HG03575 (cell line): Measurements from ENCODE around the gene PTPN7.
"Not testable (repeated sequence)": the region's sequence is repeated elsewhere in the genome, so short reads cannot be mapped to it uniquely, and the experiment has no call there.

ENCODE experiments used
- ATAC-seq: cut with Tn5 transposase; IDR thresholded peaks from one replicate; pipeline ENCODE4 v1.9.1; 2021; ENCODE audit not compliant: unreplicated experiment, insufficient number of reproducible peaks, low FRiP score; ENCODE audit errors: extremely low read depth

The PTPN7 gene

GRCh38 chr1:202121006-202121405, 39.4 kb downstream of the PTPN7 start:
- no peak for ATAC-seq

DNA sequence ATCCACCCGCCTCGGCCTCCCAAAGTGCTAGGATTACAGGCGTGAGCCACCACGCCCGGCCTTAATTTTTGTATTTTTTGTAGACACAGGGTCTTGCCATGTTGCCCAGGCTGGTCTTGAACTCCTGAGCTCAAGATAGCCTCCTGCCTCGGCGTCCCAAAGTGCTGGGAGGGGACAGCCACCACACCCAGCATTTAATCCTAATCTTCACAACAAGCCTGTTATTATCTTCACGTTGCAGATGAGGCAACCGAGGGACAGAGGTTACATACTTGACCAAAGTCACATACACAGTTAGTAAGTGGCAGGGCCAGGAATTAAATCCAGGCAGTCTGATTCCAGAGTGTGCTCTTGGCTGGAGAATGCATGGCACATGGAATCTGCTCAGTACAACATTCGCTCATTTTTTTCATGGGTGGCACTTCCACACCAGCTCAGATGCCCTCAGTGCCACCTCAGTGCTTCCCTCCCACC, 42.5 kb downstream of the PTPN7 start:
- no peak for ATAC-seq

GRCh38 chr1:202116287-202116686, 44.1 kb downstream of the PTPN7 start:
- no peak for ATAC-seq

DNA sequence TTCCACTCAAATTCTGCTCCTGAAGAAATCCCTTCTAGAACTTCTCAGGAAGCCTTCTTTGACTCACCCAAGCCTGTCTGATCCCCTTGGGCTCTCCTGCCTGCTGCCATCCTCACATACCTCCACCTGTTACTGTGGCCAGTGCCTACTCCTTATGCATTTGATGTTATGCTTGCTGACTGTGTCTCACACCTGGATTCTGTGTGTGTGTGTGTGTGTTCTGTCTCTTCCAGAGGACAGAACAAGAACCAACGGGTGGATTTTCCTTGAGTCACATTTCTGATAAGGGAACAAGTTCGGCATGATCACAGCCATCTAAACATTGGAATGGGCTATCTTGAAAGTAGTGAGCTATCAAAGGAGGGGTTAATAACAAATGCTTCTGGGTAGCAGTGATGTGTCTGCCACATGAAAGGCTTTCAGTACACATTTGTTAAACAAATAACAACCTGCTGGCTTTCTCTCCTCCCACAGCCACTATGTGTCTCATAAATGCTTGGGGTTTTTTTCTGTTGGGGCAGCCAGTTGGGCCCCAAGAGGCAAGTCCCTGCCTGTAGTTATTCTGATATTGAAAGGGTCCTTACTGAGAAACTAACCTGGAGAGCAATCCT, 46.6 kb downstream of the PTPN7 start:
- no peak for ATAC-seq

GRCh38 chr1:202112859-202113689, 47.3 kb downstream of the PTPN7 start:
- ATAC-seq = no peak

GRCh38 chr1:202111589-202111988, 48.8 kb downstream of the PTPN7 start:
- ATAC-seq = not testable (repeated sequence)

DNA sequence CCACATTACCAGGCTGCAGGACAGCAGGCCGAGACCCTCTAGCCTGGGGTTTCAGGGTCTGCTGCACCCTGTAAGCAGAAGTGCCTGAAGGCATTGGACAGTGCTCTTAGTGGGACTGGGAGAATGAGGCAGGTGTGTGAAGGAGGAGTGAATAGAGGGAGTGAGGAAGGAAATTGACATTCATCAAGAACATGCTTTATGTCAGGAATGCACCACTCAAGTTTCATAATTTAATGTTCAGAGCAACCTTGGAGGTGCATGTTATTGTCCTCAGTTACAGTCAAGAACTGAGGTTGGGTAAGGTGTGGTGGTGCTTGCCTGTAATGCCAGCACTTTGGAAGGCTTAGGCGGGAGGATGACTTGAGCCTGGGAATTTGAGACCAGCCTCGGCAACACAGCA, 49.4 kb downstream of the PTPN7 start:
- no peak for ATAC-seq

DNA sequence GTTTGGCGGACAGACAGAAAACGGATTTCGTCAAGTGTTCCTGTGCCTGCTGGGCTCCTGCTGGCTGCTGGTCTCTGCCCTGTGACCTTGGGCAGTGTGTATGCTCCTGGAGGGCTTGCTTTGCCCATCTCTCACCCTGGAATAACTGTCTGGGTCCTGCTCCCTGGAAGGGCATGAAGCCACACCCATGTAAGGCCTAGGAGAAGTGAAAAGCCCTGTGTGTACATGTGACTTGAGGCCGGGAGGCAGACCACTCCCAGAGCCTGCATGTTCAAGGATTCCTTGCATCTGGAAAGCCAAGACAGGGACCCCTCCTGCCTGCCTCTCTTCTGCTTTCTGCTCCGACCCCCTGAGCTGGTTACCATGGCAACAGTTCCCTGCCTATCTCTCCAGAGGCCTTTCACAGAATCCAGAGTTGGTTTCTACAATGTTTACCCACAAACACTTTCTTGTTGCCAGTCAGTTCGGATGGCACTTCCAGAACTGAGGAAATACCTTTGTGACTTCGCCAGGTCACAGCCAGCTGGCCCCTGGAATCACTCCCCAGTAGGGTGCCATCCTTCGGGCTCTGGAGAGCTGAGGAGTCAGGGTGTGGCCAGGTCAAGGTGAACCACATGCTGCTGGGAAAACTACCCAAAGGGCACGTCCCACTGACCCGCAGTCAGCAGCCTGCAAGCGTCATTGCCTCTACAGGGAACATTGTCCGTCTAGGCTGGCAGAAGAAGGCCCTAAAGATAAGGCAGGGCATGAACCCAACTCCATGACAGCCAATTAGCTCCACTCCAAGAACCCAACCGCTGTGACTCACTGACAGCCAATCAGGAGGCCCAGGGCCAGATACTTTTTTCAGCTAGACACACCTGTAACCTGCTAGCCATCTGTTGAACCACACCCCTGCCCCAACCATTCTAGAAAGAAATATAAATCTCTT, 52.3 kb downstream of the PTPN7 start:
- ATAC-seq = no peak

GRCh38 chr1:202107321-202107761, 53.1 kb downstream of the PTPN7 start:
- no peak for ATAC-seq

DNA sequence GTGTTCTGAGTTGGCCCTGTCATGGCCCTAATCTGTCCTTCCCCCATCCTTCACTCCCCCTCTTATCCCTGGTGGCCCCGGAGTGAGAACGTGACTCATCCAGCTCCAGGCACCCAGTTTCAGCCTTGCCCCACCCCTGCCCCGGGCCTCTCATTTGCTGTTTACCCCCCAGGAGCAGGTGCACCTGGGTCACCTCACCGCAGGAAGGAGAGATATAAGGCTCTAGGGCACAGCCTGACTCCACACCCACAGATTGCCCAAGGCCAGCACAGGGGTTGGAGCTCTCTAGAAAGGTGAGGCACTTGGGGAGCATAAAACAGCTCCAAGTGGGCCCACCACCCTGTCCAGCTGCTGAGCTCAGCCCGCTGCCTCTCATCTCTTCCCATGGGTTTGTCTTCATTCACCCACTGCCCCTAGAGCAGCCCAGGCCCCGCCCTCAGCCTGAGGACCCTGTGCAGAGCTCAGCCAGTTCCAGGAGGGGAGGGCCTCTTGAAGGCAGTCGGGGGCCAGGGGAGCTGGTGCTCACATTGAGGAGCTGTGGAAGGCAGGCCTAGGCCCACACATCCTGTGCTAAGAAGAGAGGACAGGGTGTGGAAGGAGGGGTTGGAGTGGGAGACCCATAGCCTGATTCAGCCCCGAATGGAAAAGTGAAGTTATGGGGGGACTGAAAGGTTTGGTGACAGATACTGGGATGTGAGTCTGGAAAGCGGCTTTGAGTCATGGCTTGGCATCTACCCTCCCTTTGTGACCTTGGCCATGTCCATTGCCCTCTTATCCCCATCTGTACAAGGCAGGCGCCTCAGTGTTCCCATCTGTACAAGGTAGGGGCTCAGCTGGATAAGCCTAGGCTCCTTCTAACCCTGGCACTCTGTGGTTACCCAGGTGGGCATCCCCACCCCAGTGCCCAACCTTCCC, 53.8 kb downstream of the PTPN7 start:
- ATAC-seq = no peak

- no peak for ATAC-seq
These were observed 54.6 kb downstream of the PTPN7 start for GRCh38 chr1:202105571-202106339.

- ATAC-seq = no peak
These were observed 56.3 kb downstream of the PTPN7 start for GRCh38 chr1:202104073-202104472.

DNA sequence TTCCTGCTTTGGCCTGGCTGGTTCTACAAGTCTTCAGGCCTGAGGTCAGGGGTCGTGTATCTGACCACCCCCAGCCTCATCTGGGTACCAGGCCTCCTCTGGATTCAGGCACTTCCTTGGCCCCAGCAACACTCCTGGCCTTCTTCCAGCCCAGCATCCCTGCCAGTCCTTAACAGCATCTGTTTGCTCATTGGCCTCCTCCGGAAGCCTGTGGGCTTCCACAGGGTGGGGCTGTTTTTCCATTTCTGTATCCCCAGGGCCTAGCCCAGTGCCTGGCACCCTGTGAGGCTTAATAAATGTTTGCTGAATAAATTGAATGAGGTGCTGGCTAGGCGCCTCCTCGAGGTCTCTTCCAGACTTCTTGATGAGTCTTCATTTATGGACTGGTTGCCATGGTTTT, 59.2 kb downstream of the PTPN7 start:
- ATAC-seq = no peak
